CMK (cell line): ENCODE results near the gene MRGPRF.

Experiments
- DNase-seq: peaks from one replicate; pipeline ENCODE4 v3.0.0-alpha.2; 2010; ENCODE audit warnings: low read depth

MRGPRF gene

GRCh38 chr11:69013009-69013951 lies at the start of gene MRGPRF:
Gene MRGPRF, minus strand, starts transcription at chr11:69013246. Its CDS starts 3,345 bp downstream, at chr11:69009901.
- no peak for DNase-seq

- DNase-seq, result no peak
Observed at GRCh38 chr11:69062169-69062855, 49.3 kb upstream of the MRGPRF start.

- DNase-seq, result no peak
Observed at GRCh38 chr11:69061713-69062053, 48.6 kb upstream of the MRGPRF start.

- no peak for DNase-seq
Observed at GRCh38 chr11:69060806-69061712, 48.0 kb upstream of the MRGPRF start.

- peak; percentile 73 for DNase-seq
Observed at GRCh38 chr11:69059985-69060384, 46.9 kb upstream of the MRGPRF start.

GRCh38 chr11:69059429-69059828 lies 46.4 kb upstream of the MRGPRF start:
- no peak for DNase-seq

- no peak for DNase-seq
Observed at GRCh38 chr11:69058511-69059270, 45.6 kb upstream of the MRGPRF start.

- DNase-seq, result no peak
Observed at GRCh38 chr11:69057801-69058200, 44.8 kb upstream of the MRGPRF start.

GRCh38 chr11:69057236-69057635 lies 44.2 kb upstream of the MRGPRF start:
- no peak for DNase-seq

GRCh38 chr11:69055598-69056516 lies 42.8 kb upstream of the MRGPRF start:
- DNase-seq, result peak; percentile 79

- DNase-seq, result no peak
Observed at GRCh38 chr11:69055212-69055586, 42.2 kb upstream of the MRGPRF start.

GRCh38 chr11:69054397-69055211 lies 41.6 kb upstream of the MRGPRF start:
- DNase-seq, result no peak

GRCh38 chr11:69053546-69054396 lies 40.7 kb upstream of the MRGPRF start:
- no peak for DNase-seq

- no peak for DNase-seq
Observed at GRCh38 chr11:69053169-69053477, 40.1 kb upstream of the MRGPRF start.

- DNase-seq, result no peak
Observed at GRCh38 chr11:69052343-69053168, 39.5 kb upstream of the MRGPRF start.

GRCh38 chr11:69051381-69052342 lies 38.6 kb upstream of the MRGPRF start:
- DNase-seq, result no peak
